Panc1 (cell line): ENCODE data around the gene NEU2. TPM values are rescaled to one million over a fixed set of nuclear protein-coding genes. Genes with fewer than 3 reads are reported as not detected.
"Not testable (repeated sequence)": the region's sequence is repeated elsewhere in the genome, so short reads cannot be mapped to it uniquely, and the experiment has no call there.

Source experiments
- ATAC-seq: fragments of 200-7000 bp; cut with Tn5 transposase; 2 replicates; pipeline ENCODE4 v1.9.1; 2020; ENCODE audit warnings: mild to moderate bottlenecking, moderate library complexity
- BruUV-seq: library from RNA; stranded (reverse); fragments of 400-500 nt; replicated peaks from 2 replicates; lab custom pipeline; 2021; lab: Mats Ljungman, UMichigan
- CTCF ChIA-PET: fragments of 300-600 bp; sonication (Branson Sonifier 250); formaldehyde crosslinking; loops from one replicate; lab custom pipeline; 2022; ENCODE audit warnings: antibody characterized with exemption; lab: Charles Lee
- POLR2A ChIA-PET: fragments of 300-600 bp; sonication (Branson Sonifier 250); formaldehyde crosslinking; loops from one replicate; lab custom pipeline; 2022; ENCODE audit warnings: antibody characterized with exemption; lab: Charles Lee
- DNase-seq: peaks from one replicate; pipeline ENCODE4 v3.0.0-alpha.2; 2010; ENCODE audit warnings: low read depth, low spot score
- H3K27ac ChIP-seq: 2 replicates; pipeline ENCODE4 v1.5.1; 2011; ENCODE audit warnings: mild to moderate bottlenecking, low read length, inconsistent platforms
- H3K27me3 ChIP-seq: fragments of 200-500 bp; sonication (Bioruptor generic); 2 replicates; pipeline ENCODE4 v1.6.0; 2014; ENCODE audit warnings: low read length, inconsistent platforms; ENCODE audit not compliant: control insufficient read depth, insufficient read depth
- H3K36me3 ChIP-seq: fragments of 200-500 bp; sonication (Bioruptor generic); 2 replicates; pipeline ENCODE4 v1.5.1; 2014; ENCODE audit warnings: inconsistent platforms, mild to moderate bottlenecking, low read length, moderate library complexity; ENCODE audit not compliant: control insufficient read depth, insufficient read depth
- H3K4me1 ChIP-seq: 2 replicates; pipeline ENCODE4 v1.5.1; 2011; ENCODE audit warnings: inconsistent platforms, mild to moderate bottlenecking, low read length, moderate library complexity; ENCODE audit not compliant: control insufficient read depth, insufficient read depth
- H3K4me3 ChIP-seq, 2 experiments: 2 replicates each; pipeline ENCODE4 v1.5.1; 2011 to 2012; ENCODE audit warnings: low read depth in 2 of 2, low read length in 2 of 2, mild to moderate bottlenecking in 2 of 2, inconsistent platforms in 1 of 2, moderate library complexity in 1 of 2
- H3K9me3 ChIP-seq: fragments of 200-500 bp; sonication (Bioruptor generic); 2 replicates; pipeline ENCODE4 v1.5.1; 2014; ENCODE audit warnings: low read depth, mild to moderate bottlenecking, inconsistent platforms, low read length, moderate library complexity; ENCODE audit not compliant: control insufficient read depth, insufficient read depth
- POLR2AphosphoS5 ChIP-seq: IDR thresholded peaks from 2 replicates; pipeline ENCODE4 v1.6.1; 2012; ENCODE audit warnings: mild to moderate bottlenecking, low read depth, low read length, moderate library complexity
- SIN3A ChIP-seq: IDR thresholded peaks from 2 replicates; pipeline ENCODE4 v1.6.1; 2012; ENCODE audit warnings: low read depth, mild to moderate bottlenecking, low read length, moderate library complexity, borderline replicate concordance; ENCODE audit not compliant: insufficient read depth
- TCF7L2 ChIP-seq: IDR thresholded peaks from 2 replicates; pipeline ENCODE4 v1.6.1; 2011; ENCODE audit warnings: mild to moderate bottlenecking, low read depth, low read length, inconsistent platforms
- in situ Hi-C: cut with HindIII; loops from 2 replicates; pipeline ENCODE4 v1.10.0; 2016; ENCODE audit warnings: low sequenced_read_pairs, low pct_unique_long_range_greater_than_20kb
- intact Hi-C: fragments of 100-400 bp; cut with micrococcal nuclease; formaldehyde crosslinking; loops from one replicate; pipeline ENCODE4 v1.10.0; 2022; ENCODE audit not compliant: unreplicated experiment
- total RNA-seq: library from RNA; stranded (reverse); gene quantifications from one replicate; pipeline ENCODE4 v1.2.1, GENCODE V29; 2021; ENCODE audit not compliant: unreplicated experiment
- TF ChIP-seq, protein P1 (sequence below), 2 experiments: IDR thresholded peaks; 2 replicates each; pipeline ENCODE4 v1.6.1; 2011 to 2012; ENCODE audit warnings: low read depth in 2 of 2, control low read depth in 1 of 2, low read length in 1 of 2, mild to moderate bottlenecking in 1 of 2, moderate library complexity in 1 of 2; ENCODE audit not compliant: insufficient read depth in 1 of 2
- TF ChIP-seq, protein P2 (sequence below): fragments of 450-650 bp; IDR thresholded peaks from 2 replicates; pipeline ENCODE4 v1.5.1; 2017; ENCODE audit warnings: mild to moderate bottlenecking

NEU2 gene
- total RNA-seq, 1 experiment from 2014 or later, result not detected

DNA sequence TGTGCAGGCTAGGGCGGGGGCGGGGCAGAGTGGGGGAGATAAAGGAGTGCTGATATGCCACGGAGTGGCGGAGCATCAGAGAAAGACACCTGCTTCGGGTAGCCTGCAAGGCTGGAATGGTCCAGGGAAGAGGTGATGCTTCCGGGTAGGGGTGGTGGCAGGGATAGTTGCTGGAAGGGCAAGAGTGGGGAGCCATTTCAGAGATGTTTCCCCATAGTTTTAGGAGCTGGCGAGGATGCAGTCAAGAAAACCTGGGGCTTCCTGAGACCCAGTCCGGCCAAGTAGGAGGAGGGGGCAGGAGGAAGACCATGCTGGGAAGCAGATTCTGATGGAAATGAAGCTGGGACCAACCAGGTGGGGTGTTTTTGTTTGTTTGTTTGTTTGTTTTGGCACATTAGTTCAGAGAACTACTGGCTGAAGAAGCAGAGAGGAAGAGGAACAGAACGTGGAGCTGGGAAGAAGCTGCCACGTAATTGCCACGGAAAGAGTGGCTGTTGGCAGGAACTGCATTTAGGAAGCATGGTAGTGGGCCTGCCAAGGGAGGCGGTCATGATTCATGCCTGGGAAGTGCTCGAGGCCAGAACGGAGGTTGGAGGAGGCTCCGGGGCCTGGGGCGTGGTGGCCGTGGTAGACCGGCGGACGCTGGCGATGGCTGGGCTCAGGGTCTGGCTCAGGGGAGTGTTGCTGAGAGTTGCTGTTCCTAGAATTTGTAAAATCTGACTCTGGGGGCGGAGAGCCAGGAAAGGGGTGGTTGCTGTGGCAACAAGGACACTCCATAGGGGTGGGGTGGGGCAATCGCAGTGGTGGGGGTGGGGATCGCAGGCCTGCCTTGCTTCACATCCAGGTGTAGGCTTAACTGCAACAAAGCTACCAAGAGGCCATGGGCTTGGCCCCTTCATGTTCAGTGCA, 19.0 kb downstream of the NEU2 start:
- POLR2A ChIA-PET, result no interaction called here
- intact Hi-C loops, result no loop called here
- CTCF ChIA-PET, result interaction anchor here (0.6 kb wide), 1 partner anchor 519 kb away, joined by 5 read pairs; no protein-coding TSS in a partner anchor

DNA sequence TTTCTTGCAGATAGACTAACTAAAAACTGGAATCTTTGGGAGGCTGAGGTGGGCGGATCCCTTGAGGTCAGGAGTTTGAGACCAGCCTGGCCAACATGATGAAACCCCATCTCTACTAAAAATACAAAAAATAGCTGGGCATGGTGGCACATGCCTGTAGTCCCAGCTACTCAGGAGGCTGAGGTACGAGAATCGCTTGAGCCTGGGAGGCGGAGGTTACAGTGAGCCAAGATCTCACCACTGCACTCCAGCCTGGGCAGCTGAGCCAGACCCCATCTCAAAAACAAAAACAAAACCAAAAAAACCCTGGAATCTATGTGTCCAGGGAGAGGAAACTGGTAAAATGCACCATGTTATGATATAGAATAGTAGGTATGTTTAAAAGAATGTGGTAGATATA, 20.0 kb downstream of the NEU2 start:
- H3K27me3 ChIP-seq, H3K4me3 ChIP-seq, BruUV-seq, H3K9me3 ChIP-seq, H3K27ac ChIP-seq, ATAC-seq, in situ Hi-C loops, H3K4me1 ChIP-seq, intact Hi-C loops, H3K36me3 ChIP-seq, DNase-seq: not testable (repeated sequence)
- ChIA-PET POLR2A (interaction anchor here (0.6 kb wide), 1 partner anchor 110 kb away, joined by 9 read pairs; no protein-coding TSS in a partner anchor), CTCF (interaction anchor here (0.6 kb wide), 1 partner anchor 518 kb away, joined by 5 read pairs; no protein-coding TSS in a partner anchor)

More for the DNA sequence above, 19.0 kb downstream of the NEU2 start:
- H3K9me3 ChIP-seq, result no peaks in the 10 kb centered on the region
- no peak for DNase-seq
- no peaks in the 10 kb centered on the region for H3K36me3 ChIP-seq
- no TSS peak for BruUV-seq
- TF ChIP-seq, protein P1, sequence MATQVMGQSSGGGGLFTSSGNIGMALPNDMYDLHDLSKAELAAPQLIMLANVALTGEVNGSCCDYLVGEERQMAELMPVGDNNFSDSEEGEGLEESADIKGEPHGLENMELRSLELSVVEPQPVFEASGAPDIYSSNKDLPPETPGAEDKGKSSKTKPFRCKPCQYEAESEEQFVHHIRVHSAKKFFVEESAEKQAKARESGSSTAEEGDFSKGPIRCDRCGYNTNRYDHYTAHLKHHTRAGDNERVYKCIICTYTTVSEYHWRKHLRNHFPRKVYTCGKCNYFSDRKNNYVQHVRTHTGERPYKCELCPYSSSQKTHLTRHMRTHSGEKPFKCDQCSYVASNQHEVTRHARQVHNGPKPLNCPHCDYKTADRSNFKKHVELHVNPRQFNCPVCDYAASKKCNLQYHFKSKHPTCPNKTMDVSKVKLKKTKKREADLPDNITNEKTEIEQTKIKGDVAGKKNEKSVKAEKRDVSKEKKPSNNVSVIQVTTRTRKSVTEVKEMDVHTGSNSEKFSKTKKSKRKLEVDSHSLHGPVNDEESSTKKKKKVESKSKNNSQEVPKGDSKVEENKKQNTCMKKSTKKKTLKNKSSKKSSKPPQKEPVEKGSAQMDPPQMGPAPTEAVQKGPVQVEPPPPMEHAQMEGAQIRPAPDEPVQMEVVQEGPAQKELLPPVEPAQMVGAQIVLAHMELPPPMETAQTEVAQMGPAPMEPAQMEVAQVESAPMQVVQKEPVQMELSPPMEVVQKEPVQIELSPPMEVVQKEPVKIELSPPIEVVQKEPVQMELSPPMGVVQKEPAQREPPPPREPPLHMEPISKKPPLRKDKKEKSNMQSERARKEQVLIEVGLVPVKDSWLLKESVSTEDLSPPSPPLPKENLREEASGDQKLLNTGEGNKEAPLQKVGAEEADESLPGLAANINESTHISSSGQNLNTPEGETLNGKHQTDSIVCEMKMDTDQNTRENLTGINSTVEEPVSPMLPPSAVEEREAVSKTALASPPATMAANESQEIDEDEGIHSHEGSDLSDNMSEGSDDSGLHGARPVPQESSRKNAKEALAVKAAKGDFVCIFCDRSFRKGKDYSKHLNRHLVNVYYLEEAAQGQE (IDR thresholded peaks at IDR 0.05; ENCODE audit: insufficient read depth in 1 of 2, low read depth in 2 of 2, low read length in 1 of 2), result no peak
- TF ChIP-seq TCF7L2, result no peak
- TF ChIP-seq, protein P2, sequence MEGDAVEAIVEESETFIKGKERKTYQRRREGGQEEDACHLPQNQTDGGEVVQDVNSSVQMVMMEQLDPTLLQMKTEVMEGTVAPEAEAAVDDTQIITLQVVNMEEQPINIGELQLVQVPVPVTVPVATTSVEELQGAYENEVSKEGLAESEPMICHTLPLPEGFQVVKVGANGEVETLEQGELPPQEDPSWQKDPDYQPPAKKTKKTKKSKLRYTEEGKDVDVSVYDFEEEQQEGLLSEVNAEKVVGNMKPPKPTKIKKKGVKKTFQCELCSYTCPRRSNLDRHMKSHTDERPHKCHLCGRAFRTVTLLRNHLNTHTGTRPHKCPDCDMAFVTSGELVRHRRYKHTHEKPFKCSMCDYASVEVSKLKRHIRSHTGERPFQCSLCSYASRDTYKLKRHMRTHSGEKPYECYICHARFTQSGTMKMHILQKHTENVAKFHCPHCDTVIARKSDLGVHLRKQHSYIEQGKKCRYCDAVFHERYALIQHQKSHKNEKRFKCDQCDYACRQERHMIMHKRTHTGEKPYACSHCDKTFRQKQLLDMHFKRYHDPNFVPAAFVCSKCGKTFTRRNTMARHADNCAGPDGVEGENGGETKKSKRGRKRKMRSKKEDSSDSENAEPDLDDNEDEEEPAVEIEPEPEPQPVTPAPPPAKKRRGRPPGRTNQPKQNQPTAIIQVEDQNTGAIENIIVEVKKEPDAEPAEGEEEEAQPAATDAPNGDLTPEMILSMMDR, result no peak
- TF ChIP-seq SIN3A, result no peak
- no peak for TF ChIP-seq POLR2AphosphoS5
- H3K4me1 ChIP-seq, result 0 out of 2 replicates have a peak, but pooled peaks cover 5% of the 10 kb centered on the region
- H3K27ac ChIP-seq, result no peak overlapping the region
- H3K4me3 ChIP-seq, result no peak overlapping the region
- in situ Hi-C loops, result no loop called here
- no peaks in the 10 kb centered on the region for H3K27me3 ChIP-seq
- no peak for ATAC-seq
